Thyroid gland (tissue), 4 donors: ENCODE data around the gene CDC6. TPM values are rescaled to one million over a fixed set of nuclear protein-coding genes. Genes with fewer than 3 reads are reported as not detected.
"Not testable (repeated sequence)": the region's sequence is repeated elsewhere in the genome, so short reads cannot be mapped to it uniquely, and the experiment has no call there.

ENCODE experiments used
- DNase-seq, 2 donors: peaks; one replicate each; pipeline ENCODE4 v3.0.0-alpha.2; 2019
- H3K27ac ChIP-seq, 3 donors: fragments of 200-600 bp; sonication (generic); 1 replicate in 2 of 3; 2 replicates in 1 of 3; pipeline ENCODE4 v1.5.1; 2016 to 2019; ENCODE audit warnings: mild to moderate bottlenecking in 1 of 3, moderate library complexity in 1 of 3
- H3K27me3 ChIP-seq: fragments of 200-600 bp; sonication (generic); one replicate; pipeline ENCODE4 v1.5.1; 2019
- H3K36me3 ChIP-seq, 2 donors: fragments of 200-600 bp; sonication (generic); one replicate each; pipeline ENCODE4 v1.5.1; 2016 to 2019
- H3K4me1 ChIP-seq, 2 donors: fragments of 200-600 bp; sonication (generic); one replicate each; pipeline ENCODE4 v1.5.1; 2017 to 2019
- H3K4me3 ChIP-seq, 3 donors: fragments of 200-600 bp; sonication (generic); replicated peaks in 1 of 3; 1 replicate in 2 of 3; 2 replicates in 1 of 3; pipeline ENCODE4 v1.5.1; 2016; ENCODE audit warnings: mild to moderate bottlenecking in 1 of 3
- H3K9me3 ChIP-seq: fragments of 200-600 bp; sonication (generic); one replicate; pipeline ENCODE4 v1.5.1; 2017
- POLR2A ChIP-seq, 2 donors: fragments of 450-650 bp; IDR thresholded peaks; one replicate each; pipeline ENCODE4 v1.6.1; 2017; ENCODE audit warnings: antibody characterized with exemption in 2 of 2, mild to moderate bottlenecking in 2 of 2, moderate library complexity in 1 of 2
- WGBS, 2 donors: methylation state at CpG; one replicate each; pipeline ENCODE4 v1.1.5; 2017; 5-methylcytosine and 5-hydroxymethylcytosine counted together
- intact Hi-C: fragments of 100-400 bp; cut with DNase I; formaldehyde crosslinking; loops from one replicate; pipeline ENCODE4 v1.15.1; 2023
- total RNA-seq, 4 donors: library from RNA; depleted of rRNA; stranded (reverse); fragments of >200 nt; gene quantifications; one replicate each; pipeline ENCODE4 v1.2.3, GENCODE V29; 2016
- TF ChIP-seq, protein P1 (sequence below), 6 experiments: fragments of 200-600 bp in 3 of 6; fragments of 450-650 bp in 3 of 6; sonication (generic) in 3 of 6; IDR thresholded peaks; one replicate each; pipeline ENCODE4 v1.5.1; 2016 to 2019; ENCODE audit warnings: antibody characterized with exemption in 6 of 6, mild to moderate bottlenecking in 2 of 6, inconsistent platforms in 1 of 6, moderate library complexity in 1 of 6

The CDC6 gene
- total RNA-seq, 4 donors from 2014 or later: 0.63 to 5.2 (median 0.79) TPM

DNA sequence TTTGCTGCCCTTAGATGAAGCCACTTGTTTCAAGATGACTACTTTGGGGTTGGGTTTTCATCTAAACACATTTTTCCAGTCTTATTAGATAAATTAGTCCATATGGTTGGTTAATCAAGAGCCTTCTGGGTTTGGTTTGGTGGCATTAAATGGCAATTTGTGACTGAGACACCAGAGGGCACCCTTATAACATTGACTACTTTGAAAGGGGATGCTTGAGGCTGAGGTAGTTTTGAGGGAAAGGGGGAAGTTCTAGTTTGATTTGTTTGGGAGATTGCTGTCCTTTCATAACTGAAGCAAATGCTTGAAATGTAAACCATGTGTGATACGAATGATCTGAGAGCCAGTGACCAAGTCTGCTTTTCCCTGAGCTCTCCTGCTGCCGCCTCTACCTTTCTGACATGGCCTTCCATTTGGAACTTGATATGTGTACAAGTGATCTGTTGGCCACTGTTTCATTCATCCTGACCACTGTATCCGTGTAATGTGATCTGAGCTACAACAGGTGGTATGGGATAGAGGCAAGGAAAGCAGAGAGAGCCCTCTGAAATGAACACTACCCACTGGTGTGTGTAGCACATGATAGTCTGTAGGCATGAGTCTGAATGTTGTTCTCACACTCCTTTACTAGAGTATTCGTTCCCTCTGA lies 15.5 kb downstream of the CDC6 start:
- Histone ChIP-seq H3K4me1 (peaks cover 21 to 49% of the 10 kb centered on the region in 2 donors), H3K36me3 (no peaks in the 10 kb centered on the region), H3K27ac (peak overlapping the region in 2 of 3 donors; percentile 32 to 57), H3K27me3 (no peaks in the 10 kb centered on the region), H3K9me3 (no peaks in the 10 kb centered on the region), H3K4me3 (no peak overlapping the region)
- DNase-seq: peak in 1 of 2 donors; percentile 44
- TF ChIP-seq, protein P1, sequence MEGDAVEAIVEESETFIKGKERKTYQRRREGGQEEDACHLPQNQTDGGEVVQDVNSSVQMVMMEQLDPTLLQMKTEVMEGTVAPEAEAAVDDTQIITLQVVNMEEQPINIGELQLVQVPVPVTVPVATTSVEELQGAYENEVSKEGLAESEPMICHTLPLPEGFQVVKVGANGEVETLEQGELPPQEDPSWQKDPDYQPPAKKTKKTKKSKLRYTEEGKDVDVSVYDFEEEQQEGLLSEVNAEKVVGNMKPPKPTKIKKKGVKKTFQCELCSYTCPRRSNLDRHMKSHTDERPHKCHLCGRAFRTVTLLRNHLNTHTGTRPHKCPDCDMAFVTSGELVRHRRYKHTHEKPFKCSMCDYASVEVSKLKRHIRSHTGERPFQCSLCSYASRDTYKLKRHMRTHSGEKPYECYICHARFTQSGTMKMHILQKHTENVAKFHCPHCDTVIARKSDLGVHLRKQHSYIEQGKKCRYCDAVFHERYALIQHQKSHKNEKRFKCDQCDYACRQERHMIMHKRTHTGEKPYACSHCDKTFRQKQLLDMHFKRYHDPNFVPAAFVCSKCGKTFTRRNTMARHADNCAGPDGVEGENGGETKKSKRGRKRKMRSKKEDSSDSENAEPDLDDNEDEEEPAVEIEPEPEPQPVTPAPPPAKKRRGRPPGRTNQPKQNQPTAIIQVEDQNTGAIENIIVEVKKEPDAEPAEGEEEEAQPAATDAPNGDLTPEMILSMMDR (IDR thresholded peaks at IDR 0.05): peak in 5 of 6 experiments; percentile 18 to 96 (median 86)
- TF ChIP-seq POLR2A (IDR thresholded peaks at IDR 0.05): no peak
- WGBS, 2 donors: 31 to 35% methylated on average over 4 of the region's 4 CpGs
- intact Hi-C loops: loop anchor here (2.0 to 10.0 kb wide), 2 partner anchors 52 to 112 kb away; partner anchors contain the start of gene TOP2A

GRCh38 chr17:40303708-40304551 lies 16.3 kb downstream of the CDC6 start:
- peaks cover 19 to 52% of the 10 kb centered on the region in 2 donors for H3K4me1 ChIP-seq
- H3K9me3 ChIP-seq: no peaks in the 10 kb centered on the region
- peak overlapping the region; percentile 32 to 57 (median 40) for H3K27ac ChIP-seq
- intact Hi-C loops: loop anchor here (2.0 to 10.0 kb wide), 2 partner anchors 51 to 111 kb away; partner anchors contain the start of gene TOP2A
- TF ChIP-seq, protein P1 (IDR thresholded peaks at IDR 0.05): no peak
- no peak for TF ChIP-seq POLR2A (IDR thresholded peaks at IDR 0.05)
- peak in 1 of 2 donors; percentile 43 for DNase-seq
- no peak overlapping the region for H3K4me3 ChIP-seq
- H3K36me3 ChIP-seq: no peaks in the 10 kb centered on the region
- 49 to 50% methylated on average over 5 of the region's 5 CpGs for WGBS, 2 donors
- H3K27me3 ChIP-seq: no peaks in the 10 kb centered on the region

DNA sequence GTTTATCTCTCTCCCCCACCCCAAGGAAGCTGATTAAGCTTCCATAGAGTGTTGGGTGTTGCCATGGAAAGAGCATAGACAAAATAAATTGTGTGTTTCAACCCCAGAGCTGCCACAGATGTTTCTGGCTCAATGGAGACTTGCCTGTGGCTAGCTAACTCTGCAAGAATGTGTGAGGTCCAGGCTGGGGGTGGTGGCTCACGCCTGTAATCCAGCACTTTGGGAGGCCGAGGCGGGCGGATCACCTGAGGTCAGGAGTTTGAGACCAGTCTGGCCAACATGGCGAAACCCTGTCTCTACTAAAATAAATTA lies 16.8 kb downstream of the CDC6 start:
- H3K4me1 ChIP-seq: peaks cover 23 to 58% of the 10 kb centered on the region in 2 donors
- WGBS, 2 donors: 77 to 92% methylated on average over 5 of the region's 5 CpGs
- peak overlapping the region; percentile 32 to 57 (median 40) for H3K27ac ChIP-seq
- not testable (repeated sequence) for H3K9me3 ChIP-seq, DNase-seq, H3K27me3 ChIP-seq, H3K36me3 ChIP-seq, H3K4me3 ChIP-seq
- intact Hi-C loops: loop anchor here (10.0 kb wide), 1 partner anchor 110 kb away; the partner anchor contains the start of gene TOP2A

- DNase-seq, H3K36me3 ChIP-seq, H3K27me3 ChIP-seq, H3K4me3 ChIP-seq, H3K9me3 ChIP-seq: not testable (repeated sequence)
- WGBS, 2 donors: 94 to 95% methylated on average over 5 of the region's 5 CpGs
- Histone ChIP-seq H3K27ac (peak overlapping the region; percentile 32 to 57 (median 40)), H3K4me1 (peaks cover 27 to 61% of the 10 kb centered on the region in 2 donors)
- intact Hi-C loops: loop anchor here (10.0 kb wide), 1 partner anchor 110 kb away; the partner anchor contains the start of gene TOP2A
Measured at GRCh38 chr17:40304866-40305265, 17.2 kb downstream of the CDC6 start.

DNA sequence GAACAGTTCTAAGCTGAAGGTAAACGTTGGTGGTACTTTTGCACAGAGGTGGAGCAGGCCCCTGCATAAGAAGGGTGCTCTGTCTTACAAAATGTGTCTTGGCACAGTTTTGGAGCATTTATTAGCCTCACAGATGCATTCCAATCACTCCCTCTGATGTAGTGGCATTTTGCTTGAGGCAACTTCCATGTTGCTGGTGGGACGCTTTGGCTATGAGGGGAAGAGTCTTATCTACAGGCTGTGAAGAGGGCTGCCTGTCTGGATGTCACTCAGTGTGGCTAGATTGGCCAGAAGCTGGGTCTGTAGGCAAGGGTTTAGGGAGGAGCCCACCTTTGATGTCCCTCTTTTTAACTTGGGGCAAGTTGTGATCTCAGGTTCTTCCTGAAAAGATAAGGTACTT lies 18.7 kb downstream of the CDC6 start:
- Histone ChIP-seq H3K9me3 (no peaks in the 10 kb centered on the region), H3K27ac (peak overlapping the region in 2 of 3 donors; percentile 24 to 41), H3K4me1 (peaks cover 42 to 76% of the 10 kb centered on the region in 2 donors), H3K36me3 (no peaks in the 10 kb centered on the region), H3K4me3 (no peak overlapping the region), H3K27me3 (no peaks in the 10 kb centered on the region)
- DNase-seq: no peak
- TF ChIP-seq, protein P1 (IDR thresholded peaks at IDR 0.05): no peak
- no peak for TF ChIP-seq POLR2A (IDR thresholded peaks at IDR 0.05)
- WGBS, 2 donors: 62 to 82% methylated on average over 2 of the region's 2 CpGs
- intact Hi-C loops: loop anchor here (10.0 kb wide), 1 partner anchor 108 kb away; the partner anchor contains the start of gene TOP2A
